SU-DHL-6 (cell line): Measurements from ENCODE around the gene CDKN1A.

Experiments used
- H2AFZ ChIP-seq: fragments of 200-600 bp; sonication (generic); 2 replicates; pipeline ENCODE4 v1.6.1; 2014; ENCODE audit warnings: low read depth, mild to moderate bottlenecking, moderate library complexity, mixed read lengths, antibody characterized with exemption, low read length; ENCODE audit not compliant: severe bottlenecking
- H3F3A ChIP-seq: fragments of 200-600 bp; shearing (Covaris generic); 2 replicates; pipeline ENCODE4 v1.6.0; 2016; ENCODE audit warnings: antibody characterized with exemption, mild to moderate bottlenecking; ENCODE audit not compliant: insufficient read depth
- H3K27ac ChIP-seq: fragments of 200-600 bp; sonication (generic); 2 replicates; pipeline ENCODE4 v1.5.1; 2016; ENCODE audit warnings: low read depth, mild to moderate bottlenecking, low read length, moderate library complexity, mixed read lengths
- H3K27me3 ChIP-seq: fragments of 200-600 bp; sonication (generic), shearing (Covaris generic); 2 replicates; pipeline ENCODE4 v1.6.0; 2014; ENCODE audit warnings: mild to moderate bottlenecking, low read length
- H3K36me3 ChIP-seq: fragments of 200-600 bp; sonication (generic); 2 replicates; pipeline ENCODE4 v1.6.1; 2014; ENCODE audit warnings: mild to moderate bottlenecking, low read length, mixed read lengths
- H3K4me2 ChIP-seq: fragments of 300-600, 200-600 bp; shearing (Covaris generic), sonication (generic); 2 replicates; pipeline ENCODE4 v1.6.0; 2014; ENCODE audit warnings: low read length, low read depth, mild to moderate bottlenecking; ENCODE audit not compliant: poor library complexity, severe bottlenecking
- H3K4me3 ChIP-seq: fragments of 200-600 bp; sonication (generic); 2 replicates; pipeline ENCODE4 v1.5.1; 2014; ENCODE audit warnings: antibody characterized with exemption, low read length, mild to moderate bottlenecking, mixed read lengths; ENCODE audit not compliant: insufficient read depth, poor library complexity, severe bottlenecking
- H3K79me2 ChIP-seq: fragments of 200-600 bp; sonication (generic); 2 replicates; pipeline ENCODE4 v1.6.1; 2014; ENCODE audit warnings: mild to moderate bottlenecking, low read length, moderate library complexity; ENCODE audit not compliant: insufficient read depth
- H3K9ac ChIP-seq: fragments of 200-600 bp; sonication (generic); 2 replicates; pipeline ENCODE4 v1.7.0; 2014; ENCODE audit warnings: mild to moderate bottlenecking, low read length
- H3K9me2 ChIP-seq: fragments of 200-600 bp; sonication (generic); replicated peaks from 2 replicates; pipeline ENCODE4 v1.6.1; 2014; ENCODE audit warnings: low read length; ENCODE audit not compliant: insufficient read depth
- H3K9me3 ChIP-seq: fragments of 200-600 bp; sonication (generic); 2 replicates; pipeline ENCODE4 v1.6.1; 2014; ENCODE audit warnings: low read length, mixed read lengths; ENCODE audit not compliant: insufficient read depth
- H4K20me1 ChIP-seq: fragments of 200-600 bp; sonication (generic); 2 replicates; pipeline ENCODE4 v1.6.1; 2014; ENCODE audit warnings: low read depth, mild to moderate bottlenecking, antibody characterized with exemption, low read length, moderate library complexity, mixed read lengths
- EZH2phosphoT487 ChIP-seq: fragments of 200-600 bp; sonication (generic), shearing (Covaris generic); conservative IDR thresholded peaks from 2 replicates; pipeline ENCODE4 v1.6.1; 2018; ENCODE audit warnings: mild to moderate bottlenecking, antibody characterized with exemption, low read length, moderate library complexity, mixed read lengths
- TF ChIP-seq, protein P1 (sequence below): fragments of 200-600 bp; sonication (generic); IDR thresholded peaks from one replicate; pipeline ENCODE4 v1.5.1; 2017; ENCODE audit warnings: antibody characterized with exemption, mild to moderate bottlenecking, low read length, moderate library complexity; ENCODE audit not compliant: insufficient read depth, poor library complexity, severe bottlenecking

The CDKN1A gene

GRCh38 chr6:36674942-36675341 lies 3.6 kb upstream of the CDKN1A start:
- TF ChIP-seq EZH2phosphoT487: no peak
- TF ChIP-seq, protein P1, sequence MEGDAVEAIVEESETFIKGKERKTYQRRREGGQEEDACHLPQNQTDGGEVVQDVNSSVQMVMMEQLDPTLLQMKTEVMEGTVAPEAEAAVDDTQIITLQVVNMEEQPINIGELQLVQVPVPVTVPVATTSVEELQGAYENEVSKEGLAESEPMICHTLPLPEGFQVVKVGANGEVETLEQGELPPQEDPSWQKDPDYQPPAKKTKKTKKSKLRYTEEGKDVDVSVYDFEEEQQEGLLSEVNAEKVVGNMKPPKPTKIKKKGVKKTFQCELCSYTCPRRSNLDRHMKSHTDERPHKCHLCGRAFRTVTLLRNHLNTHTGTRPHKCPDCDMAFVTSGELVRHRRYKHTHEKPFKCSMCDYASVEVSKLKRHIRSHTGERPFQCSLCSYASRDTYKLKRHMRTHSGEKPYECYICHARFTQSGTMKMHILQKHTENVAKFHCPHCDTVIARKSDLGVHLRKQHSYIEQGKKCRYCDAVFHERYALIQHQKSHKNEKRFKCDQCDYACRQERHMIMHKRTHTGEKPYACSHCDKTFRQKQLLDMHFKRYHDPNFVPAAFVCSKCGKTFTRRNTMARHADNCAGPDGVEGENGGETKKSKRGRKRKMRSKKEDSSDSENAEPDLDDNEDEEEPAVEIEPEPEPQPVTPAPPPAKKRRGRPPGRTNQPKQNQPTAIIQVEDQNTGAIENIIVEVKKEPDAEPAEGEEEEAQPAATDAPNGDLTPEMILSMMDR: no peak
- no peak overlapping the region for H3K27ac ChIP-seq
- H3K4me2 ChIP-seq: no peak overlapping the region

DNA sequence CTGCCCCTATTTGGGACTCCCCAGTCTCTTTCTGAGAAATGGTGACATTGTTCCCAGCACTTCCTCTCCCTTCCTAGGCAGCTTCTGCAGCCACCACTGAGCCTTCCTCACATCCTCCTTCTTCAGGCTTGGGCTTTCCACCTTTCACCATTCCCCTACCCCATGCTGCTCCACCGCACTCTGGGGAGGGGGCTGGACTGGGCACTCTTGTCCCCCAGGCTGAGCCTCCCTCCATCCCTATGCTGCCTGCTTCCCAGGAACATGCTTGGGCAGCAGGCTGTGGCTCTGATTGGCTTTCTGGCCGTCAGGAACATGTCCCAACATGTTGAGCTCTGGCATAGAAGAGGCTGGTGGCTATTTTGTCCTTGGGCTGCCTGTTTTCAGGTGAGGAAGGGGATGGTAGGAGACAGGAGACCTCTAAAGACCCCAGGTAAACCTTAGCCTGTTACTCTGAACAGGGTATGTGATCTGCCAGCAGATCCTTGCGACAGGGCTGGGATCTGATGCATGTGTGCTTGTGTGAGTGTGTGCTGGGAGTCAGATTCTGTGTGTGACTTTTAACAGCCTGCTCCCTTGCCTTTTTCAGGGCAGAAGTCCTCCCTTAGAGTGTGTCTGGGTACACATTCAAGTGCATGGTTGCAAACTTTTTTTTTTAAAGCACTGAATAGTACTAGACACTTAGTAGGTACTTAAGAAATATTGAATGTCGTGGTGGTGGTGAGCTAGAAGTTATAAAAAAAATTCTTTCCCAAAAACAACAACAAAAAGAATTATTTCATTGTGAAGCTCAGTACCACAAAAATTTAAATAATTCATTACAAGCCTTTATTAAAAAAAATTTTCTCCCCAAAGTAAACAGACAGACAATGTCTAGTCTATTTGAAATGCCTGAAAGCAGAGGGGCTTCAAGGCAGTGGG lies 2.1 kb upstream of the CDKN1A start:
- Histone ChIP-seq H3K36me3 (no peaks in the 10 kb centered on the region), H3K4me2 (no peak overlapping the region), H3K9me3 (no peaks in the 10 kb centered on the region), H3K4me3 (no peak overlapping the region), H3K9ac (peak overlapping the region; percentile 12; the same call in 1 of the 2 replicates), H3K9me2 (no peaks in the 10 kb centered on the region), H3K79me2 (no peaks in the 10 kb centered on the region), H2AFZ (no peak overlapping the region), H4K20me1 (no peaks in the 10 kb centered on the region), H3F3A (peaks cover 19% of the 10 kb centered on the region), H3K27me3 (no peaks in the 10 kb centered on the region), H3K27ac (no peak overlapping the region)
- TF ChIP-seq EZH2phosphoT487: no peak
- TF ChIP-seq, protein P1: no peak

More at GRCh38 chr6:36674942-36675341, 3.6 kb upstream of the CDKN1A start:
- no peaks in the 10 kb centered on the region for H3K79me2 ChIP-seq
- no peaks in the 10 kb centered on the region for H4K20me1 ChIP-seq
- no peaks in the 10 kb centered on the region for H3K36me3 ChIP-seq
- H3K9ac ChIP-seq: no peak overlapping the region
- H2AFZ ChIP-seq: no peak overlapping the region
- no peak overlapping the region for H3K4me3 ChIP-seq
- H3K9me2 ChIP-seq: no peaks in the 10 kb centered on the region
- no peaks in the 10 kb centered on the region for H3K9me3 ChIP-seq
- H3K27me3 ChIP-seq: no peaks in the 10 kb centered on the region
- peaks cover 13% of the 10 kb centered on the region for H3F3A ChIP-seq

GRCh38 chr6:36677059-36677749 lies 1.3 kb upstream of the CDKN1A start:
- H3K27ac ChIP-seq: no peak overlapping the region
- H3K4me2 ChIP-seq: no peak overlapping the region
- H4K20me1 ChIP-seq: no peaks in the 10 kb centered on the region
- H3K27me3 ChIP-seq: no peaks in the 10 kb centered on the region
- TF ChIP-seq, protein P1: no peak
- no peak for TF ChIP-seq EZH2phosphoT487
- H2AFZ ChIP-seq: no peak overlapping the region
- no peaks in the 10 kb centered on the region for H3K36me3 ChIP-seq
- no peaks in the 10 kb centered on the region for H3K79me2 ChIP-seq
- H3K9me2 ChIP-seq: no peaks in the 10 kb centered on the region
- H3K4me3 ChIP-seq: no peak overlapping the region
- H3K9ac ChIP-seq: 0 out of 2 replicates have a peak overlapping the region, but pooled peaks have one; percentile 1
- peaks cover 24% of the 10 kb centered on the region for H3F3A ChIP-seq
- H3K9me3 ChIP-seq: no peaks in the 10 kb centered on the region
